ENCODE measurements around the gene HSF2.

DNA sequence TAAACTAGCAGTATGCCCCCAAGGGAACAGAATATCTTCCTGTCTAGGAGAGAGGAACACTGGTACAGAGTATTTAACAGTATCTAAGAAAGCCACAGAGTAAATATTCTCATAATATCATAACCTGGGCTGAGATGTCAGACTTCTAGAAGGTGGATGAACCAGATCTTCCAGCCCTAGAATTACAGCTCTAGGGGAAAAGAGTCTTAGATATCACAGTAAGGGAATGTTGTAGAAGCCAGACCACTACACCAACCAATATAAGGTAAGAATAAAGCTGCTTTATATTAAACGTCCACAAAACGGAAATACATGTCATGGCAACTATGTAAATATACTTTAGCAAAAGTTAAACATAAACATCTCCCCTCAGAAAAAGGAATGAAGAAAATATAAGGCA lies 59.8 kb downstream of the HSF2 start:
- no peak for TF ChIP-seq CTCF (IDR thresholded peaks at IDR 0.05; ENCODE audit: insufficient read depth, low read length, poor library complexity, severe bottlenecking)
- no peak for TF ChIP-seq EZH2phosphoT487 (conservative IDR thresholded peaks at IDR 0.05; ENCODE audit: low read length)

All from SU-DHL-6 (cell line).